Lower leg skin (tissue), 4 donors: ENCODE measurements around the gene LMF1. TPM values are rescaled to one million over a fixed set of nuclear protein-coding genes. Genes with fewer than 3 reads are reported as not detected.

Experiments
- DNase-seq, 2 donors: peaks; one replicate each; pipeline ENCODE4 v3.0.0-alpha.2; 2019; ENCODE audit warnings: low spot score in 2 of 2
- H3K4me3 ChIP-seq: fragments of 200-600 bp; sonication (generic); 2 replicates; pipeline ENCODE4 v1.5.1; 2017; ENCODE audit warnings: mild to moderate bottlenecking, low read depth; ENCODE audit not compliant: poor library complexity, severe bottlenecking
- POLR2A ChIP-seq, 2 donors: fragments of 450-650 bp; IDR thresholded peaks; one replicate each; pipeline ENCODE4 v1.6.1; 2016 to 2017; ENCODE audit warnings: antibody characterized with exemption in 2 of 2, mild to moderate bottlenecking in 1 of 2, moderate library complexity in 1 of 2
- WGBS, 2 donors: methylation state at CpG; one replicate each; pipeline ENCODE4 v1.1.5; 2018; 5-methylcytosine and 5-hydroxymethylcytosine counted together
- intact Hi-C: fragments of 100-400 bp; cut with DNase I; formaldehyde crosslinking; loops from one replicate; pipeline ENCODE4 v1.15.0; 2023; ENCODE audit warnings: low total_unique reads
- total RNA-seq, 4 donors: library from RNA; depleted of rRNA; stranded (reverse); fragments of >200 nt; gene quantifications; one replicate each; pipeline ENCODE4 v1.1.0, GENCODE V29; 2016
- TF ChIP-seq, protein P1 (sequence below), 3 donors: fragments of 450-650 bp; IDR thresholded peaks; one replicate each; pipeline ENCODE4 v1.5.1; 2016; ENCODE audit warnings: antibody characterized with exemption in 3 of 3, mild to moderate bottlenecking in 3 of 3, moderate library complexity in 2 of 3

LMF1 gene
- total RNA-seq, 4 donors from 2014 or later = 31.3 to 68.3 (median 50.3) TPM

DNA sequence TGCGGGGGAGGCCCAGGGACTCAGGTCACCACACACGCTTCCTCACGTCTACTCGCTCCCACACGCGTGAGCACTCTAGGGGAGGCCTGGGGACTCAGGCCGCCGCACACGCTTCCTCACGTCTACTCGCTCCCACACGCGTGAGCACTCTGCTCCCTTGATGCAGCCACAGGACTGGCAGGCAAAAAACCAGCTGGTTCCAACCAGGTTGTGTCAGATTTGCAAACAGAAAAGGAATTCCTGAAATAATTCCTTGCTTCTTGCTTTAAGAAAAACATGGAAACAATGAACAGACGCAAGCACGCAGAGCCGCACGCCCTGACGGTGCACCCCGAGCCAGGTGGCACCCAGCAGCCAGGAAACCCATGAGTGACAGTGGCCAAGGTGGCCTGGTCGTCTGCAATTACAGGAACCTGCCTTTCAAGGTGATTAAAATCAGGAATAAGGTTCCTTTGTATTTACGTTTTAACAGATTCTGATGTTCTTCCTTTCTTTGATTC lies 37.9 kb downstream of the LMF1 start:
- intact Hi-C loops = no loop called here
- no peak for DNase-seq
- TF ChIP-seq POLR2A (IDR thresholded peaks at IDR 0.05) = no peak
- TF ChIP-seq, protein P1, sequence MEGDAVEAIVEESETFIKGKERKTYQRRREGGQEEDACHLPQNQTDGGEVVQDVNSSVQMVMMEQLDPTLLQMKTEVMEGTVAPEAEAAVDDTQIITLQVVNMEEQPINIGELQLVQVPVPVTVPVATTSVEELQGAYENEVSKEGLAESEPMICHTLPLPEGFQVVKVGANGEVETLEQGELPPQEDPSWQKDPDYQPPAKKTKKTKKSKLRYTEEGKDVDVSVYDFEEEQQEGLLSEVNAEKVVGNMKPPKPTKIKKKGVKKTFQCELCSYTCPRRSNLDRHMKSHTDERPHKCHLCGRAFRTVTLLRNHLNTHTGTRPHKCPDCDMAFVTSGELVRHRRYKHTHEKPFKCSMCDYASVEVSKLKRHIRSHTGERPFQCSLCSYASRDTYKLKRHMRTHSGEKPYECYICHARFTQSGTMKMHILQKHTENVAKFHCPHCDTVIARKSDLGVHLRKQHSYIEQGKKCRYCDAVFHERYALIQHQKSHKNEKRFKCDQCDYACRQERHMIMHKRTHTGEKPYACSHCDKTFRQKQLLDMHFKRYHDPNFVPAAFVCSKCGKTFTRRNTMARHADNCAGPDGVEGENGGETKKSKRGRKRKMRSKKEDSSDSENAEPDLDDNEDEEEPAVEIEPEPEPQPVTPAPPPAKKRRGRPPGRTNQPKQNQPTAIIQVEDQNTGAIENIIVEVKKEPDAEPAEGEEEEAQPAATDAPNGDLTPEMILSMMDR (IDR thresholded peaks at IDR 0.05) = no peak
- WGBS, 2 donors = 91% methylated on average over 21 of the region's 21 CpGs
- no peak overlapping the region for H3K4me3 ChIP-seq

DNA sequence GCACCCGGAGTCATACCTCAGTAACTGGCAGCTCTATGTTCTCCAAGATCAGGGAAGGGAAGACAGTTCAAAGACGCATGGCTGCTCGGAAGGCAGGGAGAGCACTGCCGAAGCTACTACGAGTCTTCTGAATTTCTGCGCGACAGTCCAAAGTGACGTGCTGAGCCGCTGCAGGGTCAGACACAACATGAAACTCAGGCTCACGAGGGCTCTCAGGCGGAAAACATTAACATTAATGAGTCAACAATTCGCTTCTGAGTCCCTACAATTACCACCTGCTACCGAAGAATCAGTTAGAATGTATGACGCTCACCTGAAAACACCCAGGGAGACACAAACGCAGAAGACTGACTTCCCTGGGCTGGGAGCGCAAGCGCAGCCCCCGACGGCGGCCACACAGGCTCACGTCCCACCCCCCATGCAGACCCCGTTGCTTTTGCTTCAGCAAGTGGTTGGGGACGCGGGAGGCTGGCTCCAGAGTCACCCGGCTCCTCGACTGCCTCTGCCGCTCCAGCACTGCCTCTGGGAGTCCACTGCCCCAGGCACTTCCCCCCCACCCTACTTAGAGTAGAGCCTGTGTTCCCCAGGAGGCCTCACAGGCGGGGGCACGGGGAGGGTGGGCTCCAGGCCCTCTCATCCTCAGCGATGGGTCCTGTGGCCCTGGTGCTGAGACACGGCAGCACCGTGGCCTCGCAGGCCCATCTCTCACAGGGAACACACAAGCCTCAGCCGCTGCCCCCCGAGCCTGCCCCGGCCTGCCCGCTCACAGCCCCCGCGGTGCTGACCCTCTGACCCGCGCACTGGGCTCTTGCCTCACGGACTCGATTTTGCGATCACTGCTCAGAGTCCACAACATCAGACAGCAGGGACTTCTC lies 38.9 kb downstream of the LMF1 start:
- intact Hi-C loops = no loop called here
- no peak overlapping the region for H3K4me3 ChIP-seq

DNA sequence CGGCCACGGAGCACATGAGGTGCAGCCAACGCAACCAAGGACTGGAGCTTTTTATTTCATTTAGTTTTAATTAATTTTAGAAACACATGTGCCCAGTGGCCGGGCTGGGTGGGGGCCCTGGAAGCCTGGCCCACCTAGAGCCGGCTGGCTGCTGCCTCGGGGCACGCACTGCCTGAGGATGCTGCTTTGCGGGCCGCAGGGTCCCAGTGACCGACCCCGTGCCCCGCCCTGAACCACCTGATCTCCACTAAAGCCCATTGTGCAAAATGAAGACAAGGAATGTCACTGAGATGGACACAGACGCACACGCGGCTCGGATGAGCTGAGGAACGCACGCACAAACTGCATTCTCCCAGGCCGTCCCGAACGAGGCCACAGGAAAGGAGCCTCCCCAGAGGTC lies 39.6 kb downstream of the LMF1 start:
- intact Hi-C loops = no loop called here
- no peak overlapping the region for H3K4me3 ChIP-seq
- TF ChIP-seq, protein P1 (IDR thresholded peaks at IDR 0.05) = no peak
- TF ChIP-seq POLR2A (IDR thresholded peaks at IDR 0.05) = no peak
- no peak for DNase-seq
- 94 to 96% methylated on average over 21 of the region's 21 CpGs for WGBS, 2 donors

More for the DNA sequence above, 38.9 kb downstream of the LMF1 start:
- DNase-seq = no peak
- no peak for TF ChIP-seq POLR2A (IDR thresholded peaks at IDR 0.05)
- TF ChIP-seq, protein P1 (IDR thresholded peaks at IDR 0.05) = no peak
- WGBS, 2 donors = 92 to 93% methylated on average over 40 to 44 of the region's 44 CpGs

DNA sequence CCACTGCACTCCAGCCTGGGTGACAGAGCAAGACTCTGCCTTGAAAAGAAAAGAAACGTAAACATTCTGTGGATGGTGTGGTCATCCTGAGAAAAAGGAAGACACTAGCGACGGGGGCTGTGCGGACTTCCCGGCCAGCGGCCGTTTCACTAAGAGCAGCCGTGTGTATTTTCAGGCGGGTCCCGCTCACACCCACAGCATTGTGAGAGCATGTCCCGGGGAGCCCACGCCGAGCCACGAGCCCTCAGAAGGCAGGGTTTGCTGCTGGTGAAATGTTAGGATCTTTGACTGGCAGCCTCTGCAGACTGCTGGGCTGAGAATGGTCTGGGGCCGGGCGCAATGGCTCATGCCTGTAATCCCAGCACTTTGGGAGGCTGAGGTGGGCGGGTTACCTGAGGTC lies 40.3 kb downstream of the LMF1 start:
- TF ChIP-seq, protein P1 (IDR thresholded peaks at IDR 0.05) = no peak
- no peak for TF ChIP-seq POLR2A (IDR thresholded peaks at IDR 0.05)
- intact Hi-C loops = no loop called here
- no peak overlapping the region for H3K4me3 ChIP-seq
- DNase-seq = no peak
- 93 to 94% methylated on average over 17 of the region's 17 CpGs for WGBS, 2 donors

DNA sequence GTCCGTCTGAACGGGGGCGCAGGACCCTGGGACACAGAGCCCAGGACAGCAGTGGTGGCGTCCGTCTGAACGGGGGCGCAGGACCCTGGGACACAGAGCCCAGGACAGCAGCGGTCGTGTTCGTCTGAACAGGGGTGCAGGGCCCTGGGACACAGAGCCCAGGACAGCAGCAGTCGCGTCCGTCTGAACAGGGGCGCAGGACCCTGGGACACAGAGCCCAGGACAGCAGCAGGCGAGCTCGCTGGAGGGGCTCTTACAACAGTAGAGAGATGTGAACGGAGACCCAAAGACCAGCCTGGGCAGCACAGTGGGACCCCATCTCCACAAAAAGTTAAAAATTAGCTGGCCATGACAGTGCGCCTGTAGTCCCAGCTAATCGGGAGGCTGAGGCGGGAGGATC lies 40.7 kb downstream of the LMF1 start:
- TF ChIP-seq, protein P1 (IDR thresholded peaks at IDR 0.05) = no peak
- TF ChIP-seq POLR2A (IDR thresholded peaks at IDR 0.05) = no peak
- no peak overlapping the region for H3K4me3 ChIP-seq
- DNase-seq = no peak
- 94 to 96% methylated on average over 19 to 20 of the region's 20 CpGs for WGBS, 2 donors
- intact Hi-C loops = no loop called here
